HG03575 (cell line): ENCODE measurements around the gene ZNF195.
"Not testable (repeated sequence)": the region's sequence is repeated elsewhere in the genome, so short reads cannot be mapped to it uniquely, and the experiment has no call there.

ENCODE experiments used
- ATAC-seq: cut with Tn5 transposase; IDR thresholded peaks from one replicate; pipeline ENCODE4 v1.9.1; 2021; ENCODE audit not compliant: unreplicated experiment, insufficient number of reproducible peaks, low FRiP score; ENCODE audit errors: extremely low read depth

ZNF195 gene

DNA sequence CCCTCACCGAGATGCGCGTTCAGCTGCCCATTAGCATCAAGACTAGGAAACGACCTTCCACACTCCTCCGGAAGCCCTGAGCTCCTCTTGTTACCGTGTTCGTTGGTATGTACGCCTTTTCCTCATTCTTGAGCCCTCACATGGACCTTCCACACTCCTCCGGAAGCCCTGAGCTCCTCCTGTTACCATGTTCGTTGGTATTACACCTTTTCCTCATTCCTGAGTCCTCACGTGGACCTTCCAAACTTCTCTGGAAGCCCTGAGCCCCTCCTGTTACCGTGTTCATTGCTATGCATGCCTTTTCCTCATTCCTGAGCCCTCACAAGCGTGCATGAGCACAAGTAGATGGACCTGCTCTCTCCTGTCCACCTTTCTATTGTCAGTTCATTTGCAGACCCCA, 52.5 kb downstream of the ZNF195 start:
- ATAC-seq: not testable (repeated sequence)

DNA sequence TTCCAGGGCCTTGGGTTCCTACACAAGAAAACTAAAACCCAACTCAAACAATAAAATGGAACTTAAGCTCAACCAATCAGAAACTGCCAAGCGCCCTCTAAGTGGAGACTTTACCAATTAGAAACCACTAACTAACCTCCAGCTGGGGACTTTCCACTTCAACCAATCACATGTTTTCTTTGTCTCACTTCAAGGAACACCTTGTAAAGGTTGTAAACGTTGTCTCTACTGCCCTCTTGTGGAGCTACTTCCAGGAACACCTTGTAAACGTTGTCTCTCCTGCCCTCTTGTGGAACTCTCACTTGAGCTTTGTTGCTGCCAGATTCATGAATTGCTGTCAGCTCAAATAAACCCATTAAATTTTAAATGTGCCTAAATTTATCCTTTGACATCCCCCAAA, 54.2 kb downstream of the ZNF195 start:
- not testable (repeated sequence) for ATAC-seq
